ENCODE measurements around the gene ARPP19.

DNA sequence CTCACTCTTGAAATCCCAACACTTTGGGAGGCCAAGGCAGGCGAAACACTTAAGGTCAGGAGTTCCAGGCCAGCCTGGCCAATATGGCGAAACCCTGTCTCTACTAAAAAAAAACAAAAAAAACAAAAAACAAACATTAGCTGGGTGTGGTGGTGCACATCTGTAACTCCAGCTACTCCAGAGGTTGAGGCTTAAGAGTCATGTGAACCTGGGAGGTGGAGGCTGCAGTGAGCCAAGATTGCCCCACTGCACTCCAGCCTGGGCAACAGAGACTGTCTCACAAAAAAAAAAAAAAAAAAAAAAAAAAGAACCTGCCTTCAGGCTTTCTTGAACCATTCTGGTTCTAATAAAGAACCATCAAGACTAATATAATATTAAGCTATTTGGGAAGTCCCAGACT lies 16.5 kb downstream of the ARPP19 start:
- TF ChIP-seq, protein P1, sequence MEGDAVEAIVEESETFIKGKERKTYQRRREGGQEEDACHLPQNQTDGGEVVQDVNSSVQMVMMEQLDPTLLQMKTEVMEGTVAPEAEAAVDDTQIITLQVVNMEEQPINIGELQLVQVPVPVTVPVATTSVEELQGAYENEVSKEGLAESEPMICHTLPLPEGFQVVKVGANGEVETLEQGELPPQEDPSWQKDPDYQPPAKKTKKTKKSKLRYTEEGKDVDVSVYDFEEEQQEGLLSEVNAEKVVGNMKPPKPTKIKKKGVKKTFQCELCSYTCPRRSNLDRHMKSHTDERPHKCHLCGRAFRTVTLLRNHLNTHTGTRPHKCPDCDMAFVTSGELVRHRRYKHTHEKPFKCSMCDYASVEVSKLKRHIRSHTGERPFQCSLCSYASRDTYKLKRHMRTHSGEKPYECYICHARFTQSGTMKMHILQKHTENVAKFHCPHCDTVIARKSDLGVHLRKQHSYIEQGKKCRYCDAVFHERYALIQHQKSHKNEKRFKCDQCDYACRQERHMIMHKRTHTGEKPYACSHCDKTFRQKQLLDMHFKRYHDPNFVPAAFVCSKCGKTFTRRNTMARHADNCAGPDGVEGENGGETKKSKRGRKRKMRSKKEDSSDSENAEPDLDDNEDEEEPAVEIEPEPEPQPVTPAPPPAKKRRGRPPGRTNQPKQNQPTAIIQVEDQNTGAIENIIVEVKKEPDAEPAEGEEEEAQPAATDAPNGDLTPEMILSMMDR (IDR thresholded peaks at IDR 0.05; ENCODE audit: low read depth, low read length, poor library complexity, severe bottlenecking), result no peak
- TF ChIP-seq EZH2phosphoT487 (IDR thresholded peaks at IDR 0.05; ENCODE audit: borderline replicate concordance, low read length), result no peak
